HG02981 (cell line): ENCODE results near the gene PORCN.
"Not testable (repeated sequence)": the region's sequence is repeated elsewhere in the genome, so short reads cannot be mapped to it uniquely, and the experiment has no call there.

Experiments
- ATAC-seq: cut with Tn5 transposase; IDR thresholded peaks from one replicate; pipeline ENCODE4 v1.9.1; 2021; ENCODE audit warnings: mild to moderate bottlenecking, moderate library complexity; ENCODE audit not compliant: unreplicated experiment

Gene PORCN

DNA sequence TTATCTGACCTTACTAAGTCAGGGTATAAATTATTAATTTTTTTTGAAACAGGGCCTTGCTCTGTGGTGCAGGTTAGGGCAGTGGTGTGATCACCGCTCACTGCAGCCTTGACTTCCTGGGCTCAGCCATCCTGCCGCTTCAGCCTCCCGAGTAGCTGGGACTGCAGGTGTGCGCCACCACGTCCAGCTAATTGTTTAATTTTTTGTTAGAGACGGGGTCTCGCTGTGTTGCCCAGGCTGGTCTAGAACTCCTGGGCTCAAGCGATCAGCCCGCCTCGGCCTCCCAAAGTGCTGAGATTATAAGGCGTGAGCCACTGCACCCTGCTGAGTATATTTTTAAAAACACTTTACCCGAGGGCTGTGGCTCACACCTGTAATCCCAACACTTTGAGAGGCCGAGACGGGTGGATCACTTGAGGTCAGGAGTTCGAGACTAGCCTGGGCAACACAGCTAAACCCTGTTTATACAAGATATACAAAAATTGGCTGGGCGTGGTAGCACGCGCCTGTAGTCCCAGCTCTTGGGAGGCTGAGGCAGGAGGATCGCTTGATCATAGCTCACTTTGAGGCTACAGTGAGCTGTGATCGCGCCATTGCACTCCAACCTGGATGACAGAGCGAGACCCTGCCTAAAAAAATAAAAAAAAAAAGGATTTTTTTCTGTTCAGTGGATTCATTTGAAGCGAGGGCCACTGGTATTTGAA is 30.0 kb downstream of the PORCN start:
- no peak for ATAC-seq

DNA sequence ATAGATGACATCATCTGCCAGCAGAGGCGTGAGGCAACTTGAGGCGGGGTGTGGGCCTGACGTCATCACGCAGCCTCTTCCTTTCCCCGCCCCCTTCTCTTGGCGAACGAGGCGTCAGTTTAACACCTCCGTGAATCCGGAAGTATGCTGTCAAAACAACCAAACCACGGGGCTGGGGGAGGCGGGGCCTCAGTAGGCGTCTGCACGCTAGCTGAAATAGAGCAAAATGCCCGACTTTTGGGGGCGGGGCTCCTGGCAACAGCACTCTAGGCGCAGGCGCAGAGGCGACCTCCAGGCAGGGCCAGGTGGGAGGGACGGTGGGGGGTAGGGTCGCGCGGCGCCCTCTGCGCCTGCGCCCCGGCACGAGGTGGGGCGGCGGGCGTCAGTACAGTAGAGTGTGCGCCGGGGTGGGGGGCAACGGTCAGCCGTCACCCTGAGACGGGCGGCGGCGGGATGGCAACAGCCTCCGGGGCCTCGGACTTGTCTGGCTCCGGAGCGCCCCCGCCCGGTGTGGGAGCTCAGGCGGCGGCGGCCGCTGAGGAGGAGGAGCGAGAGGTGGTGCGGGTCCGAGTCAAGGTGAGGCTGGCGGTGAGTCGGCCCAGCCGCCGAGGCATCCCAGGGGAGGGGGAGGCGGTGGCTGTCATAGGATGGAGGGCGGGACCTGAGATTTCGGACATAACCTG is 30.7 kb downstream of the PORCN start, which contains the start of gene TBC1D25:
TSS of gene TBC1D25 (plus strand) at position 370 of the 683 bp plus-strand sequence. CDS start at position 454, 84 bp downstream.
- peak; percentile 81 for ATAC-seq

DNA sequence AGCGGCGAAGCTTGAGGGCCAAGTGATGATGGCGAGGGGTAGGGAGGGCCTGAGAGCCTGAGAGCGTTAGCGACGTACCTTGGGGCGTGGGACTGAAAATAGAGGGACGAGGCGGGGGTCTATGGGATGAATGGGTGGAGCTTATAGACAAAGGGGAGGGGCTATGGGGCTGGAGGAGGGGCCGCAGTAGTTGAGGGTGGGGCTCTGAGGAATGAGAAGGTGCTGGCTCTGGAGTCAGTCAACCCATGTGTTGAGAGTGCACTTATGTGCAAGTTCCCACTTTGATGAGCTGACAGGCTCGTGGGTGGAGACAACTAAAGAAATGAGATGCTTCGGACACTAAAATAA is 31.2 kb downstream of the PORCN start:
- ATAC-seq: peak; percentile 30

DNA sequence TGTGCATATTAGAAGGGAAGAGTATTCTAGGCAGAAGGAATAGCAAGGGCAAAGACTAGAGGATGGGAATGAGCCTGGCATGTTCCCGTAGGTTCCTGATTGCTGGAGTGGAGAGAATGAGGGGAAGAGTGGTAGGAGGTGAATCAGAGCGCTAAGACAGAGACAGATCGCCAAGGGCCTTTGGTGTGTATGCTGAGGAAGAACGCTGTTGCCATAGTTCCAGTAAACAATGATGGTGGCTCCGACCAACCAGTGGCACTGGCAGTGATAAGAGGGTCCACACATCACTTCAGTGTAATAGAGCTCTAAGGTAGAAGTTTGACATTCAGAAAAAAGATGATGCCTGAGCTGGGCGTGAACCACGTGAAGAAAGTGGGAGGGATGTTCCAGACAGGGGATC is 31.7 kb downstream of the PORCN start:
- no peak for ATAC-seq

DNA sequence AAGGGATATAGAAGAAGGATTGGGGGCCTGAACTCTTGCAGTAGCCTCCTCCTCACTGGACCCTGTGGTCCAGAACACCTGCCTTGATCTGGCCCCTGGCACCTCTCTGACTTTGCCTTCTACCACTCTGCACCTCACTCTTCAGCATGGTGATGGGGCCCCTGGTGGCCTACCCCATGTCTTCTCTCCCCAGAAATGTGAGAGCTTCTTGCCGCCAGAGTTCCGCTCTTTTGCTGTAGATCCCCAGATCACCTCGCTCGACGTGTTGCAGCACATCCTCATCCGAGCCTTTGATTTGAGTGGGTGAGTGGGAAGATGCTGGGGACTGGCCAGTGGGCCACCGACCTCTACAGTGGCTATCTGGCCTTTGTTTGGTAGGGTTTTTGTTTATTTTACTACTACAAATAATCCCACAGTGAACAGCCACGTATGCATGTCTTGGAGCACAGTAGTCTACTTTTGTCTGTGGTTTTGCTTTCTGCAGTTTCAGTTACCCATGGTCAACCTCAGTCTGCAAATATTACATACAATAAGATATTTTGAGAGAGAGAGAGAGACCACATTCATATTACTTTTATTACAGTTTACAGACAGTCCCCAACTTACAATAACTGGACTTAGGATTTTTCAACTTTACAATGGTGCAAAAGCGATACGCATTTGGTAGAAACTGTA is 32.5 kb downstream of the PORCN start:
- no peak for ATAC-seq

DNA sequence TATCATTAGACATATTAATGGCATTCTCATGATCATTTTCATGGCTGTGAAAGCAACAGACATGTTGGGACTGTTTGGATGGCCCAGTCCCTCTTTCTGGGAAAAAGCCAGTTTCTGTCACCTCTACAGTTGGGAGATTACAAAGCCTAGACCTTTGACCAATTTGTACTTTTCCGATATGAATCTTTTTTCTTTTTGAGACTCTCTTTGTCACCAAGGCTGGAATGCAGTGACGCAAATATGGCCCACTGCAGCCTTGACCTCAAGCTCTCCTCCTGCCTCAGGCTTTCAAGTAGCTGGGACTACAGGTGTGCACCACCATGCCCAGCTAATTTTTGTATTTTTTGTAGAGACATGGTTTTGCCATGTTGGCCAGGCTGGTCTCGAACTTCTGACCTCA is 40.1 kb downstream of the PORCN start:
- ATAC-seq: no peak

DNA sequence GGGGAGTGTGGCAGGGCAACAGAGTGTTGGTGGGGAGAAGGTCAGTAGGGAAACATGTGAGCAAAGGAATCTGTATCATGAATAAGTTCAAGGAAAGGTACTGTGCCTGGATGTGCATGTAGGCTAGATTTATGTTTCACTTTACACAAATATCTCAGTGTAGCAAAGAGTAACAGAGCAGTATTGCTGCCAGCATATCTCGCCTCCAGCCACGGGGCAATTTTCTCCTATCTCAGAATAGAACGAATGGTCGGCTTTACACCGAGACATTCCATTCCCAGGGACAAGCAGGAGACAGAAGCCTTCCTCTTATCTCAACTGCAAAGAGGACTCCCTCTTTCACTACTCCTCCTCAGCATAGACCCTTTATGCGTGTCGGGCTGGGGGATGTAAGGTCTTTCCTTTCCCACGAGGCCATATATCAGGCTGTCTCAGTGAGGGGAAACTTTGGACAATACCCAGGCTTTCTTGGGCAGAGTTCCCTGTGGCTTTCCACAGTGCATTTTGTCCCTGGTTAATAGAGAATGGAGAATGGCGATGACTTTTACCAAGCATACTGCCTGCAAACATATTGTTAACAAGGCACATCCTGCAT is 47.0 kb downstream of the PORCN start:
- not testable (repeated sequence) for ATAC-seq

DNA sequence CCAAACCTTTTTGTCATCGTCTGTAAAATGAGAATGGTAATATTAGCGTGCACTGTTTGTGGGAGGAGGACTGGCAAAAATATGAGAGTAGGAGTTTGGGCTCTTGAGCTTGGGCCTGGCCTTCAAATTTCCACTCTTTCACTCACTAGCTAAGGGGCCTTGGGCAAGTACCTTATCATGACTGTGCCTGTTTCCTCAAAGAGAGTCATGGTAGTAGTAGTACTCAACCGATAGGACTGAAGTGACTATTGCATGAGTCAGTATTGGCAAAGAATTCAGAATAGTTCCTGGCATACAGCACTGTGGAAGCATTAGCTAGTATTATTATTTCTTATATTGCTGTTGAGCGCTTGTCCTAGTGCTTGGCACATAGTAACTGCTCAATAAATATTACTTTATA is 49.5 kb downstream of the PORCN start:
- ATAC-seq: no peak

DNA sequence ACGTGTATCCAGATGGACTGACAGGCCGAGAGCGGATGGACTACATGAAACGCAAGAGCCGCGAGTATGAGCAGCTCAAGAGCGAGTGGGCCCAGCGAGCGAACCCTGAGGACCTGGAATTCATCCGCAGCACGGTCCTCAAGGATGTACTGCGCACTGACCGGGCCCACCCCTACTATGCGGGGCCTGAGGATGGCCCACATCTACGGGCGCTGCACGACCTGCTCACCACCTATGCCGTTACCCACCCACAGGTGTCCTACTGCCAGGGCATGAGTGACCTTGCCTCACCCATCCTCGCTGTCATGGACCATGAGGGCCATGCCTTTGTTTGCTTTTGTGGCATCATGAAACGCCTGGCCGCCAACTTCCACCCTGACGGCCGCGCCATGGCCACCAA is 50.8 kb downstream of the PORCN start:
- ATAC-seq: no peak

DNA sequence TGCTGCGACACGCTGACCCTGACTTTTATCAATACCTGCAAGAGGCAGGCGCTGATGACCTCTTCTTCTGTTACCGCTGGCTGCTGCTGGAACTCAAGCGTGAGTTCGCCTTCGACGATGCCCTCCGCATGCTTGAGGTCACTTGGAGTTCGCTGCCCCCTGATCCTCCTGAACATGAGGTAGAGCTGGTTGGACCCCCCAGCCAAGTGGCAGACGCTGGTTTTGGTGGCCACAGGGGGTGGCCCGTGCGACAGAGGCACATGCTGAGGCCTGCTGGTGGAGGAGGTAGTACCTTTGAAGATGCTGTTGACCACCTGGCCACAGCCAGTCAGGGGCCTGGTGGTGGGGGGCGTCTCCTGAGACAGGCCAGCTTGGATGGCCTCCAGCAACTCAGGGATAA is 51.3 kb downstream of the PORCN start:
- ATAC-seq: no peak

DNA sequence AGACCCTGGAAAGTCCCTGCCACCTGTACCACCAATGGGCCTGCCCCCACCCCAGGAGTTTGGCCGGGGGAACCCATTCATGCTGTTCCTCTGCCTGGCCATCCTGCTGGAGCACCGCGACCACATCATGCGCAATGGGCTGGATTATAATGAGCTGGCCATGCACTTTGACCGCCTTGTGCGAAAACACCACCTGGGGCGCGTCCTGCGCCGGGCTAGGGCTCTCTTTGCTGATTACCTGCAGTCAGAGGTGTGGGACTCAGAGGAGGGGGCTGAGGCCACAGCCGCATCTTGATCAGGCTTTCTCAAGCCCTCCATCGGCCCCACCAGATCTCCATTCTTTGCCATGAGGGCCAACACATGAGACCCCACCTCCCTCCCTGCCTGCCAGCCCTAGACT is 51.9 kb downstream of the PORCN start:
- no peak for ATAC-seq

DNA sequence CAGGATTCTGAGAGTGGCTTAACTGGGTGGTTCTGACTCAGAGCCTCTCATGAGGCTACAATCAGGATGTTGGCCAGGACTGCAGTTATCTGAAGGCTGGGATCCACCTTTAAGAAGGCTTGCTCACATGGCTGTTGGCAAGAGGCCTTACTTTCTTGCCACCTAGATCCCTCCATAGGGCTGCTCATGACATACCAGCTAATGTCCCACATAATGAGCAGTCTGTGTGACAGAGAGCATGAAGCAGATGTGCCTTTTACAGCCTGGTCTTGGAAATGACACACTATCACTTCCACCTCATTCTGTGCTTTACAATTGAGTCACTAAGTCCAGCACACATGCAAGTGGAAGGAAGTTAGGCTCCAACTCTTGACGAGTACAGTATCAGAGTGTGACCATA is 61.2 kb downstream of the PORCN start:
- ATAC-seq: peak; percentile 45
